ENCODE measurements around the gene LYPD6B. TPM values are rescaled to one million over a fixed set of nuclear protein-coding genes. Genes with fewer than 3 reads are reported as not detected.
"Not testable (repeated sequence)": the region's sequence is repeated elsewhere in the genome, so short reads cannot be mapped to it uniquely, and the experiment has no call there.

The LYPD6B gene
- total RNA-seq, 2 donors from 2014 or later: 12.6 to 14.5 TPM

DNA sequence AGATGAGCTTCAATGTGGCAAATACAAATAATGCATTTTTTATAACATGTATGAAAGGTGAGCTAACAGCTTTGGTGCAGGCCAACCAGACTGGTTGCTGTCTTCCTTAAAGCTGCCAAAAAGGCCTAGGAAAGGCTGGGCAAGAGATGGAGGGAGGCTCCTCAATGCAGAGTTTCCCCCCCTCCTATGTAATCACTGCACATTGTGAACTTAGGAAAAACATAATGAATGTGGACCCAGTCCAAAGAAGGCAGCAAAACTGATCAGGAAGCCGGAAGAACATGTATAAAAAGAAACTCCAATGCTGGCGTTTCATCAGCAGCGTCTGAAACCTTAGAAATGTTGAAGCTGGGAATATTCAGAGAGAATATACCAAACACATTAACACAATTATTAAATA lies 207.7 kb downstream of the LYPD6B start:
- TF ChIP-seq CTCF (conservative IDR thresholded peaks at IDR 0.05): no peak
- no peak overlapping the region for H3K27ac ChIP-seq (ENCODE audit: low read depth, low read length)
- peaks cover 64% of the 10 kb centered on the region for H3K27me3 ChIP-seq (ENCODE audit: control insufficient read depth, insufficient read depth, low read length, poor library complexity, severe bottlenecking)
- H3K9ac ChIP-seq (ENCODE audit: extremely low read depth, low read length, poor library complexity, severe bottlenecking): no peak overlapping the region
- 95 to 100% methylated on average over 3 of the region's 3 CpGs for WGBS, 2 experiments (ENCODE audit: insufficient coverage in 1 of 2, insufficient read length in 1 of 2)
- no peak overlapping the region for H3K4me3 Mint-ChIP-seq
- DNase-seq: no peak
- no peaks in the 10 kb centered on the region for H3K36me3 ChIP-seq (ENCODE audit: control insufficient read depth, insufficient read depth, low read length)
- no peaks in the 10 kb centered on the region for H3K9me3 Mint-ChIP-seq
- no peaks in the 10 kb centered on the region for H3K9me3 ChIP-seq (ENCODE audit: control insufficient read depth, low read length)
- peaks cover 45% of the 10 kb centered on the region for H3K27me3 Mint-ChIP-seq (ENCODE audit: insufficient read depth)
- no peak overlapping the region for H3K4me3 ChIP-seq (ENCODE audit: low read length)
- H3K4me1 Mint-ChIP-seq: peaks cover 8% of the 10 kb centered on the region
- H3K4me1 ChIP-seq (ENCODE audit: control insufficient read depth, insufficient read depth, low read length): no peaks in the 10 kb centered on the region
- H3K27ac Mint-ChIP-seq: no peak overlapping the region
- H3K36me3 Mint-ChIP-seq (ENCODE audit: low read depth): no peaks in the 10 kb centered on the region

DNA sequence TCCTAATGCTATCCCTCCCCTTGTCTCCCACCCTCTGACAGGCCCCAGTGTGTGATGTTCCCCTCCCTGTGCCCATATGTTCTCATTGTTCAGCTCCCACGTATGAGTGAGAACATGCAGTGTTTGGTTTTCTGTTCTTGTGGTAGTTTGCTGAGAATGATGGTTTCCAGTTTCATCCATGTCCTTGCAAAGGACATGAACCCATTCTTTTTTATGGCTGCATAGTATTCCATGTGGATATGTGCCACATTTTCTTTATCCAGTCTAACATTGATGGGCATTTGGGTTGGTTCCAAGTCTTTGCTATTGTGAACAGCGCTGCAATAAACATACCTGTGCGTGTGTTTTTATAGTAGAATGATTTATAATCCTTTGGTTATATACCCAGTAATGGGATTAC lies 212.9 kb downstream of the LYPD6B start:
- H3K27ac ChIP-seq (ENCODE audit: low read depth, low read length); H3K36me3 Mint-ChIP-seq (ENCODE audit: low read depth); DNase-seq; H3K36me3 ChIP-seq (ENCODE audit: control insufficient read depth, insufficient read depth, low read length); H3K27ac Mint-ChIP-seq; H3K4me1 Mint-ChIP-seq; H3K4me1 ChIP-seq (ENCODE audit: control insufficient read depth, insufficient read depth, low read length); H3K9me3 ChIP-seq (ENCODE audit: control insufficient read depth, low read length); H3K4me3 ChIP-seq (ENCODE audit: low read length); H3K9ac ChIP-seq (ENCODE audit: extremely low read depth, low read length, poor library complexity, severe bottlenecking); H3K4me3 Mint-ChIP-seq: not testable (repeated sequence)
- Mint-ChIP-seq H3K9me3 (peaks cover 29% of the 10 kb centered on the region), H3K27me3 (ENCODE audit: insufficient read depth) (peaks cover 73% of the 10 kb centered on the region)
- WGBS, 2 experiments (ENCODE audit: insufficient coverage in 1 of 2, insufficient read length in 1 of 2): 83 to 86% methylated on average over 1 to 3 of the region's 3 CpGs
- peaks cover 34% of the 10 kb centered on the region for H3K27me3 ChIP-seq (ENCODE audit: control insufficient read depth, insufficient read depth, low read length, poor library complexity, severe bottlenecking)

GRCh38 chr2:149256877-149257276 lies 218.4 kb downstream of the LYPD6B start:
- H3K9me3 Mint-ChIP-seq: peaks cover 30% of the 10 kb centered on the region
- WGBS, 2 experiments (ENCODE audit: insufficient coverage in 1 of 2, insufficient read length in 1 of 2): 86% methylated on average over 3 of the region's 3 CpGs; no CpG with 5 or more reads in 1 of the 2 experiments
- peaks cover 86% of the 10 kb centered on the region for H3K27me3 Mint-ChIP-seq (ENCODE audit: insufficient read depth)
- peaks cover 25% of the 10 kb centered on the region for H3K4me1 Mint-ChIP-seq
- not testable (repeated sequence) for H3K36me3 Mint-ChIP-seq (ENCODE audit: low read depth); H3K4me3 Mint-ChIP-seq; H3K36me3 ChIP-seq (ENCODE audit: control insufficient read depth, insufficient read depth, low read length); H3K27ac ChIP-seq (ENCODE audit: low read depth, low read length); H3K27ac Mint-ChIP-seq; H3K9me3 ChIP-seq (ENCODE audit: control insufficient read depth, low read length); H3K4me1 ChIP-seq (ENCODE audit: control insufficient read depth, insufficient read depth, low read length); H3K4me3 ChIP-seq (ENCODE audit: low read length); H3K9ac ChIP-seq (ENCODE audit: extremely low read depth, low read length, poor library complexity, severe bottlenecking); DNase-seq
- H3K27me3 ChIP-seq (ENCODE audit: control insufficient read depth, insufficient read depth, low read length, poor library complexity, severe bottlenecking): peaks cover 45% of the 10 kb centered on the region
- TF ChIP-seq CTCF (conservative IDR thresholded peaks at IDR 0.05): peak; percentile 63

GRCh38 chr2:149258531-149258930 lies 220.0 kb downstream of the LYPD6B start:
- no peak overlapping the region for H3K27ac Mint-ChIP-seq
- H3K4me1 ChIP-seq (ENCODE audit: control insufficient read depth, insufficient read depth, low read length): peaks cover 8% of the 10 kb centered on the region
- H3K9ac ChIP-seq (ENCODE audit: extremely low read depth, low read length, poor library complexity, severe bottlenecking): no peak overlapping the region
- H3K4me1 Mint-ChIP-seq: peaks cover 36% of the 10 kb centered on the region
- DNase-seq: no peak
- peaks cover 21% of the 10 kb centered on the region for H3K9me3 Mint-ChIP-seq
- no peak overlapping the region for H3K4me3 Mint-ChIP-seq
- no peak overlapping the region for H3K4me3 ChIP-seq (ENCODE audit: low read length)
- no peaks in the 10 kb centered on the region for H3K36me3 Mint-ChIP-seq (ENCODE audit: low read depth)
- H3K9me3 ChIP-seq (ENCODE audit: control insufficient read depth, low read length): no peaks in the 10 kb centered on the region
- H3K27me3 ChIP-seq (ENCODE audit: control insufficient read depth, insufficient read depth, low read length, poor library complexity, severe bottlenecking): peaks cover 55% of the 10 kb centered on the region
- H3K27me3 Mint-ChIP-seq (ENCODE audit: insufficient read depth): peaks cover 75% of the 10 kb centered on the region
- no peaks in the 10 kb centered on the region for H3K36me3 ChIP-seq (ENCODE audit: control insufficient read depth, insufficient read depth, low read length)
- no peak overlapping the region for H3K27ac ChIP-seq (ENCODE audit: low read depth, low read length)
- peak; percentile 73 for TF ChIP-seq CTCF (conservative IDR thresholded peaks at IDR 0.05)
